ENCODE measurements around the gene LPIN2.

GRCh38 chr18:2982452-2983269 lies 30.3 kb downstream of the LPIN2 start:
- TF ChIP-seq CTCF (IDR thresholded peaks at IDR 0.05; ENCODE audit: low read depth, low read length) (no peak), POLR2A (IDR thresholded peaks at IDR 0.05; ENCODE audit: extremely low read depth, insufficient read length) (no peak)
